Neural cell (in vitro differentiated cells): ENCODE data around the gene CA6. TPM values are rescaled to one million over a fixed set of nuclear protein-coding genes. Genes with fewer than 3 reads are reported as not detected.
"Not testable (repeated sequence)": the region's sequence is repeated elsewhere in the genome, so short reads cannot be mapped to it uniquely, and the experiment has no call there.

Experiments
- H2AFZ ChIP-seq: fragments of 200-600, 300-800 bp; sonication (generic), shearing (Covaris generic); 2 replicates; pipeline ENCODE4 v1.6.0; 2014; ENCODE audit warnings: low read depth, mild to moderate bottlenecking, antibody characterized with exemption, low read length, moderate library complexity
- H3F3A ChIP-seq: fragments of 200-600 bp; shearing (Covaris generic); 2 replicates; pipeline ENCODE4 v1.6.1; 2016; ENCODE audit warnings: mild to moderate bottlenecking, moderate library complexity, mixed read lengths, antibody characterized with exemption, low read length; ENCODE audit not compliant: insufficient read depth, poor library complexity, severe bottlenecking
- H3K27ac ChIP-seq: fragments of 200-600, 300-800 bp; sonication (generic), shearing (Covaris generic); 2 replicates; pipeline ENCODE4 v1.5.1; 2014; ENCODE audit warnings: mild to moderate bottlenecking, low read length, moderate library complexity
- H3K27me3 ChIP-seq: fragments of 300-800, 200-600 bp; sonication (generic), shearing (Covaris generic); 2 replicates; pipeline ENCODE4 v1.6.0; 2014; ENCODE audit warnings: mild to moderate bottlenecking, low read depth, low read length, moderate library complexity; ENCODE audit not compliant: insufficient read depth
- H3K36me3 ChIP-seq: fragments of 300-800, 200-600 bp; sonication (generic), shearing (Covaris generic); 2 replicates; pipeline ENCODE4 v1.5.1; 2014; ENCODE audit warnings: mild to moderate bottlenecking, antibody characterized with exemption, low read length, moderate library complexity; ENCODE audit not compliant: insufficient read depth
- H3K4me2 ChIP-seq: fragments of 300-800, 200-600 bp; sonication (generic), shearing (Covaris generic); 2 replicates; pipeline ENCODE4 v1.6.0; 2014; ENCODE audit warnings: mild to moderate bottlenecking, low read length
- H3K4me3 ChIP-seq: fragments of 300-800, 200-600 bp; sonication (generic), shearing (Covaris generic); 2 replicates; pipeline ENCODE4 v1.5.1; 2014; ENCODE audit warnings: mild to moderate bottlenecking, low read length, moderate library complexity
- H3K79me2 ChIP-seq: fragments of 200-600 bp; shearing (Covaris generic); replicated peaks from 2 replicates; pipeline ENCODE4 v1.6.0; 2014; ENCODE audit warnings: mild to moderate bottlenecking, low read length, moderate library complexity; ENCODE audit not compliant: insufficient read depth
- H3K9ac ChIP-seq: fragments of 300-800, 200-600 bp; sonication (generic), shearing (Covaris generic); 2 replicates; pipeline ENCODE4 v1.6.1; 2016; ENCODE audit warnings: mild to moderate bottlenecking, low read length, mixed read lengths
- H3K9me2 ChIP-seq: fragments of 200-600 bp; shearing (Covaris generic); 2 replicates; pipeline ENCODE4 v1.6.1; 2016; ENCODE audit warnings: mild to moderate bottlenecking, low read length, mixed read lengths; ENCODE audit not compliant: insufficient read depth
- H3K9me3 ChIP-seq: fragments of 200-600, 300-800 bp; sonication (generic), shearing (Covaris generic); 2 replicates; pipeline ENCODE4 v1.6.1; 2016; ENCODE audit warnings: mild to moderate bottlenecking, mixed run types, low read length, moderate library complexity, mixed read lengths
- H4K20me1 ChIP-seq: fragments of 200-600 bp; shearing (Covaris generic); 2 replicates; pipeline ENCODE4 v1.6.1; 2016; ENCODE audit warnings: mild to moderate bottlenecking, mixed run types; ENCODE audit not compliant: insufficient read depth
- EP300 ChIP-seq: fragments of 450-650 bp; conservative IDR thresholded peaks from 2 replicates; pipeline ENCODE4 v1.6.1; 2014; ENCODE audit warnings: antibody characterized with exemption, mild to moderate bottlenecking, moderate library complexity; ENCODE audit not compliant: poor library complexity, severe bottlenecking
- EZH2 ChIP-seq: fragments of 200-600, 300-800 bp; shearing (Covaris generic), sonication (generic); IDR thresholded peaks from 2 replicates; pipeline ENCODE4 v1.6.1; 2014; ENCODE audit warnings: antibody characterized with exemption, low read length, borderline replicate concordance, mild to moderate bottlenecking; ENCODE audit not compliant: insufficient read depth, poor library complexity, severe bottlenecking
- MXI1 ChIP-seq: fragments of 450-650 bp; conservative IDR thresholded peaks from 2 replicates; pipeline ENCODE4 v1.6.1; 2014; ENCODE audit warnings: antibody characterized with exemption, mild to moderate bottlenecking; ENCODE audit not compliant: poor library complexity, severe bottlenecking
- POLR2AphosphoS5 ChIP-seq: IDR thresholded peaks from 2 replicates; pipeline ENCODE4 v1.6.1; 2012
- RAD21 ChIP-seq: fragments of 450-650 bp; conservative IDR thresholded peaks from 2 replicates; pipeline ENCODE4 v1.6.1; 2014; ENCODE audit warnings: antibody characterized with exemption, mild to moderate bottlenecking, moderate library complexity
- SMC3 ChIP-seq: fragments of 450-650 bp; conservative IDR thresholded peaks from 2 replicates; pipeline ENCODE4 v1.6.1; 2014; ENCODE audit warnings: antibody characterized with exemption, mild to moderate bottlenecking, moderate library complexity; ENCODE audit not compliant: poor library complexity
- TAF1 ChIP-seq: IDR thresholded peaks from 2 replicates; pipeline ENCODE4 v1.6.1; 2012; ENCODE audit warnings: low read depth
- polyA minus RNA-seq: library from RNA; depleted of rRNA, polyadenylated mRNA; stranded (reverse); fragments of >200 nt; gene quantifications from 2 replicates; pipeline ENCODE4 v1.2.3, GENCODE V29; 2014
- polyA plus RNA-seq: library from polyadenylated mRNA; depleted of rRNA; stranded (reverse); fragments of >200 nt; gene quantifications from 2 replicates; pipeline ENCODE4 v1.2.3, GENCODE V29; 2014
- TF ChIP-seq, protein P1 (sequence below): IDR thresholded peaks from 2 replicates; pipeline ENCODE4 v1.6.1; 2012; ENCODE audit warnings: borderline replicate concordance
- TF ChIP-seq, protein P2 (sequence below): fragments of 450-650 bp; IDR thresholded peaks from 2 replicates; pipeline ENCODE4 v1.5.1; 2014; ENCODE audit warnings: antibody characterized with exemption, mild to moderate bottlenecking, moderate library complexity; ENCODE audit not compliant: poor library complexity, severe bottlenecking

The CA6 gene
- polyA plus RNA-seq (not detected in 2 replicates), polyA minus RNA-seq (not detected in 2 replicates)

DNA sequence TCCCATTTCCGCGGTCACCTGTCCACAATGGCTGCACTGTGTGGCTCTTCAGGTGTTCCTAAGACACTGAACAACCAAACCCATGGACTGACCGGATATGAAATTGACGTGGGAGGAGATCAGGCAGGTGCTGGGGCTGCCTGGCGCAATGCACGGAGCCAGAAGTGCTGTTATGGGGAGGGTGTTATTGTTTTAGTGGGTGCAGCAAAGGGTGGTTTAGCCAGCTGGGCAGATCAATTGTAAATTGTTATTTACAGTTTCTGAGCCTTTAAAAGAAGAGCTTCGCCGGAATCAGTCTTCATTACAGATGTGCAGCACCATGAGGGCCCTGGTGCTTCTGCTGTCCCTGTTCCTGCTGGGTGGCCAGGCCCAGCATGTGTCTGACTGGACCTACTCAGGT is at the start of gene CA6:
CA6 (plus strand) TSS at position 301 of the 400 bp plus-strand sequence; CDS start at position 320, 19 bp downstream.
- H3K27me3 ChIP-seq = no peaks in the 10 kb centered on the region

DNA sequence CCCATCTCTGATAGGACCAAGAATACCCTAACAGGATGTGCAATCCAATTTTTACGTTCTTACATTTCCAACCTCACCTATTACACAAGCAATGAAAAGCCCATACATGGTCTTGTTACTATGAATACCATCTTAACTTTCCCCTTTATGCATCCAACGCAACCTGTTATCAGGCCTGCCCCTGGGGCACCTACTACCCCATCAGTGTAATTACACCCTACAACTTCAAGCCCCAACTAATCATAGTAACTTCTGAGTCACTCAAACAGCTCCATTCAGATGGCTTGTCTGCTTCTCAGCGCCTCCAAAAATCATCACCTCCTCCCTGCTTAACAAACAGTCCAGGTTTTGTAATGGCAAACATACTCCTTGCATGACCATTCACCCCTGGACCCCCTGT is 48.9 kb upstream of the CA6 start:
- H3K9ac ChIP-seq, H3K36me3 ChIP-seq, H3K27ac ChIP-seq, H3K79me2 ChIP-seq, H3K4me3 ChIP-seq, H2AFZ ChIP-seq, H3K27me3 ChIP-seq, H3K9me2 ChIP-seq, H3K4me2 ChIP-seq, H3K9me3 ChIP-seq, H4K20me1 ChIP-seq, H3F3A ChIP-seq: not testable (repeated sequence)

More for the DNA sequence above, at the start of gene CA6:
- H3K79me2 ChIP-seq = no peaks in the 10 kb centered on the region
- no peak within 1 kb of the TSS for H2AFZ ChIP-seq
- H3K9me3 ChIP-seq = no peaks in the 10 kb centered on the region
- no peaks in the 10 kb centered on the region for H3K36me3 ChIP-seq
- H3K4me3 ChIP-seq = no peak within 1 kb of the TSS
- no peaks in the 10 kb centered on the region for H4K20me1 ChIP-seq
- H3F3A ChIP-seq = no peaks in the 10 kb centered on the region
- H3K27ac ChIP-seq = no peak within 1 kb of the TSS
- TF ChIP-seq TAF1 (no peak), RAD21 (no peak), SMC3 (no peak), POLR2AphosphoS5 (no peak), EZH2 (no peak), MXI1 (no peak), EP300 (no peak)
- TF ChIP-seq, protein P1, sequence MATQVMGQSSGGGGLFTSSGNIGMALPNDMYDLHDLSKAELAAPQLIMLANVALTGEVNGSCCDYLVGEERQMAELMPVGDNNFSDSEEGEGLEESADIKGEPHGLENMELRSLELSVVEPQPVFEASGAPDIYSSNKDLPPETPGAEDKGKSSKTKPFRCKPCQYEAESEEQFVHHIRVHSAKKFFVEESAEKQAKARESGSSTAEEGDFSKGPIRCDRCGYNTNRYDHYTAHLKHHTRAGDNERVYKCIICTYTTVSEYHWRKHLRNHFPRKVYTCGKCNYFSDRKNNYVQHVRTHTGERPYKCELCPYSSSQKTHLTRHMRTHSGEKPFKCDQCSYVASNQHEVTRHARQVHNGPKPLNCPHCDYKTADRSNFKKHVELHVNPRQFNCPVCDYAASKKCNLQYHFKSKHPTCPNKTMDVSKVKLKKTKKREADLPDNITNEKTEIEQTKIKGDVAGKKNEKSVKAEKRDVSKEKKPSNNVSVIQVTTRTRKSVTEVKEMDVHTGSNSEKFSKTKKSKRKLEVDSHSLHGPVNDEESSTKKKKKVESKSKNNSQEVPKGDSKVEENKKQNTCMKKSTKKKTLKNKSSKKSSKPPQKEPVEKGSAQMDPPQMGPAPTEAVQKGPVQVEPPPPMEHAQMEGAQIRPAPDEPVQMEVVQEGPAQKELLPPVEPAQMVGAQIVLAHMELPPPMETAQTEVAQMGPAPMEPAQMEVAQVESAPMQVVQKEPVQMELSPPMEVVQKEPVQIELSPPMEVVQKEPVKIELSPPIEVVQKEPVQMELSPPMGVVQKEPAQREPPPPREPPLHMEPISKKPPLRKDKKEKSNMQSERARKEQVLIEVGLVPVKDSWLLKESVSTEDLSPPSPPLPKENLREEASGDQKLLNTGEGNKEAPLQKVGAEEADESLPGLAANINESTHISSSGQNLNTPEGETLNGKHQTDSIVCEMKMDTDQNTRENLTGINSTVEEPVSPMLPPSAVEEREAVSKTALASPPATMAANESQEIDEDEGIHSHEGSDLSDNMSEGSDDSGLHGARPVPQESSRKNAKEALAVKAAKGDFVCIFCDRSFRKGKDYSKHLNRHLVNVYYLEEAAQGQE = no peak
- TF ChIP-seq, protein P2, sequence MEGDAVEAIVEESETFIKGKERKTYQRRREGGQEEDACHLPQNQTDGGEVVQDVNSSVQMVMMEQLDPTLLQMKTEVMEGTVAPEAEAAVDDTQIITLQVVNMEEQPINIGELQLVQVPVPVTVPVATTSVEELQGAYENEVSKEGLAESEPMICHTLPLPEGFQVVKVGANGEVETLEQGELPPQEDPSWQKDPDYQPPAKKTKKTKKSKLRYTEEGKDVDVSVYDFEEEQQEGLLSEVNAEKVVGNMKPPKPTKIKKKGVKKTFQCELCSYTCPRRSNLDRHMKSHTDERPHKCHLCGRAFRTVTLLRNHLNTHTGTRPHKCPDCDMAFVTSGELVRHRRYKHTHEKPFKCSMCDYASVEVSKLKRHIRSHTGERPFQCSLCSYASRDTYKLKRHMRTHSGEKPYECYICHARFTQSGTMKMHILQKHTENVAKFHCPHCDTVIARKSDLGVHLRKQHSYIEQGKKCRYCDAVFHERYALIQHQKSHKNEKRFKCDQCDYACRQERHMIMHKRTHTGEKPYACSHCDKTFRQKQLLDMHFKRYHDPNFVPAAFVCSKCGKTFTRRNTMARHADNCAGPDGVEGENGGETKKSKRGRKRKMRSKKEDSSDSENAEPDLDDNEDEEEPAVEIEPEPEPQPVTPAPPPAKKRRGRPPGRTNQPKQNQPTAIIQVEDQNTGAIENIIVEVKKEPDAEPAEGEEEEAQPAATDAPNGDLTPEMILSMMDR = no peak
- no peak within 1 kb of the TSS for H3K4me2 ChIP-seq
- H3K9ac ChIP-seq = no peak within 1 kb of the TSS
- no peaks in the 10 kb centered on the region for H3K9me2 ChIP-seq

DNA sequence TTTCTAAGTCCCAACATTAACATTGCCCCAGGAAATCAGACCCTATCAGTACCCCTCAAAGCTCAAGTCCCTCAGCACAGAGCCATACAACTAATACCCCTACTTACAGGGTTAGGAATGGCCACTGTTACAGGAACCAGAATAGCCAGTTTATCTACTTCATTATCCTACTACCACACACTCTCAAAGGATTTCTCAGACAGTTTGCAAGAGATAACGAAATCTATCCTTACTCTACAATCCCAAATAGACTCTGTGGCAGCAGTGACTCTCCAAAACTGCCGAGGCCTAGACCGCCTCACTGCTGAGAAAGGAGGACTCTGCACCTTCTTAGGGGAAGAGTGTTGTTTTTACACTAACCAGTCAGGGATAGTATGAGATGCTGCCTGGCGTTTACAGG is 48.2 kb upstream of the CA6 start:
- H3K4me2 ChIP-seq, H3K9me2 ChIP-seq, H3K27ac ChIP-seq, H3K36me3 ChIP-seq, H4K20me1 ChIP-seq, H3K27me3 ChIP-seq, H3K9me3 ChIP-seq, H3K79me2 ChIP-seq, H3K4me3 ChIP-seq, H2AFZ ChIP-seq, H3F3A ChIP-seq, H3K9ac ChIP-seq: not testable (repeated sequence)

DNA sequence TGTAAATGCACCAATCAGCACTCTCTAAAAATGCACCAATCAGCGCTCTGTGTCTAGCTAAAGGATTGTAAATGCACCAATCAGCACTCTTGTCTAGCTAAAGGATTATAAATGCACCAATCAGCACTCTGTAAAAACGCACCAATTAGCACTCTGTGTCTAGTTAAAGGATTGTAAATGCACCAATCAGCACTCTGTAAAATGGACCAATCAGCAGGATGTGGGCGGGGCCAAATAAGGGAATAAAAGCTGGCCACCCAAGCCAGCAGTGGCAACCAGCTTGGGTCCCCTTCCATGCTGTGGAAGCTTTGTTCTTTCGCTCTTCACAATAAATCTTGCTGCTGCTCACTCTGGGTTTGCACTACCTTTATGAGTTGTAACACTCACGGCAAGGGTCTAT is 47.2 kb upstream of the CA6 start:
- not testable (repeated sequence) for H2AFZ ChIP-seq, H3K27me3 ChIP-seq, H3K9me3 ChIP-seq, H3K36me3 ChIP-seq, H3K79me2 ChIP-seq, H3K27ac ChIP-seq, H3F3A ChIP-seq, H3K9me2 ChIP-seq, H3K4me3 ChIP-seq, H4K20me1 ChIP-seq, H3K4me2 ChIP-seq, H3K9ac ChIP-seq
